Parathyroid adenoma (tissue), 2 donors: ENCODE data around the gene RHBDD3.

Source experiments
- H2AFZ ChIP-seq: fragments of 300-600 bp; sonication (generic); one replicate; pipeline ENCODE4 v1.7.0; 2017; ENCODE audit warnings: antibody characterized with exemption, mild to moderate bottlenecking
- H3K27ac ChIP-seq: fragments of 300-600 bp; sonication (generic); one replicate; pipeline ENCODE4 v1.7.0; 2017
- H3K27me3 ChIP-seq: fragments of 300-600 bp; sonication (generic); one replicate; pipeline ENCODE4 v1.7.0; 2017; ENCODE audit warnings: low read length; ENCODE audit not compliant: control insufficient read depth, insufficient read depth
- H3K36me3 ChIP-seq: fragments of 300-600 bp; sonication (generic); one replicate; pipeline ENCODE4 v1.7.0; 2017; ENCODE audit warnings: low read length; ENCODE audit not compliant: control insufficient read depth, insufficient read depth
- H3K4me1 ChIP-seq: fragments of 300-600 bp; sonication (generic); one replicate; pipeline ENCODE4 v1.7.0; 2017; ENCODE audit warnings: control low read depth
- H3K4me2 ChIP-seq: fragments of 300-600 bp; sonication (generic); one replicate; pipeline ENCODE4 v1.7.0; 2017; ENCODE audit warnings: low read length
- H3K4me3 ChIP-seq: fragments of 300-600 bp; sonication (generic); one replicate; pipeline ENCODE4 v1.7.0; 2017; ENCODE audit warnings: low read depth, low read length
- H3K79me2 ChIP-seq: fragments of 300-600 bp; sonication (generic); one replicate; pipeline ENCODE4 v1.7.0; 2017; ENCODE audit warnings: control low read depth
- H3K9ac ChIP-seq: fragments of 300-600 bp; sonication (generic); one replicate; pipeline ENCODE4 v1.7.0; 2017; ENCODE audit warnings: mild to moderate bottlenecking
- H3K9me3 ChIP-seq: fragments of 300-600 bp; sonication (generic); one replicate; pipeline ENCODE4 v1.7.0; 2017; ENCODE audit warnings: low read length; ENCODE audit not compliant: control insufficient read depth
- CTCF ChIP-seq: fragments of 300-600 bp; sonication (generic); IDR thresholded peaks from one replicate; pipeline ENCODE4 v1.7.0; 2017; ENCODE audit warnings: antibody characterized with exemption, mild to moderate bottlenecking
- donor health status: primary hyperparathyroidism.

The RHBDD3 gene

GRCh38 chr22:29300807-29301601 is 33.2 kb upstream of the RHBDD3 start:
- Histone ChIP-seq H3K9me3 (no peaks in the 10 kb centered on the region), H3K4me3 (no peak overlapping the region), H3K36me3 (peaks cover 4% of the 10 kb centered on the region), H3K79me2 (no peaks in the 10 kb centered on the region), H3K4me2 (no peak overlapping the region), H3K9ac (no peak overlapping the region), H2AFZ (no peak overlapping the region), H3K4me1 (no peaks in the 10 kb centered on the region), H3K27me3 (no peaks in the 10 kb centered on the region), H3K27ac (no peak overlapping the region)
- TF ChIP-seq CTCF: no peak

GRCh38 chr22:29300467-29300806 is 32.7 kb upstream of the RHBDD3 start:
- Histone ChIP-seq H3K9me3 (no peaks in the 10 kb centered on the region), H3K9ac (no peak overlapping the region), H3K4me2 (no peak overlapping the region), H3K27ac (no peak overlapping the region), H3K4me3 (no peak overlapping the region), H3K79me2 (no peaks in the 10 kb centered on the region), H3K4me1 (no peaks in the 10 kb centered on the region), H2AFZ (no peak overlapping the region), H3K27me3 (no peaks in the 10 kb centered on the region), H3K36me3 (peaks cover 4% of the 10 kb centered on the region)
- TF ChIP-seq CTCF: no peak

- Histone ChIP-seq H3K27ac (no peak overlapping the region), H3K4me2 (no peak overlapping the region), H2AFZ (no peak overlapping the region), H3K27me3 (no peaks in the 10 kb centered on the region), H3K36me3 (peaks cover 4% of the 10 kb centered on the region), H3K9ac (no peak overlapping the region), H3K4me1 (no peaks in the 10 kb centered on the region), H3K4me3 (no peak overlapping the region), H3K9me3 (no peaks in the 10 kb centered on the region), H3K79me2 (no peaks in the 10 kb centered on the region)
- no peak for TF ChIP-seq CTCF
These were observed 31.5 kb upstream of the RHBDD3 start for GRCh38 chr22:29299136-29299900.

DNA sequence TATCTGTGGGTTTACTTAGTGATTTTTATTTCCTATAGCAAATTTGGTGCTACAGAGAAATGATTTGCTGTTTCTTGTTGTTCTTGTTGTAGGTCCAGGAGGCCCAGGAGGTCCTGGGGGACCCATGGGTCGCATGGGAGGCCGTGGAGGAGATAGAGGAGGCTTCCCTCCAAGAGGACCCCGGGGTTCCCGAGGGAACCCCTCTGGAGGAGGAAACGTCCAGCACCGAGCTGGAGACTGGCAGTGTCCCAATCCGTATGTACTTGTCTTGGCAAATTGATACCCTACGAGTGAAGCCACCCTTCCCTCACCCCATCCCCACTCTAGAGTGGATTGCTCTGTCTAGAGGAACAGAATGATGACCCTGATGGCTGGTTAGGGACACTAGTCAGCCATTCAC is 30.9 kb upstream of the RHBDD3 start:
- Histone ChIP-seq H3K4me1 (no peaks in the 10 kb centered on the region), H2AFZ (no peak overlapping the region), H3K79me2 (no peaks in the 10 kb centered on the region), H3K9ac (no peak overlapping the region), H3K9me3 (no peaks in the 10 kb centered on the region), H3K4me3 (no peak overlapping the region), H3K36me3 (peaks cover 4% of the 10 kb centered on the region), H3K27ac (no peak overlapping the region), H3K27me3 (no peaks in the 10 kb centered on the region), H3K4me2 (no peak overlapping the region)
- TF ChIP-seq CTCF: no peak
